ENCODE data around the gene ATP6V1F.

ATP6V1F gene, protein sequence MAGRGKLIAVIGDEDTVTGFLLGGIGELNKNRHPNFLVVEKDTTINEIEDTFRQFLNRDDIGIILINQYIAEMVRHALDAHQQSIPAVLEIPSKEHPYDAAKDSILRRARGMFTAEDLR

DNA sequence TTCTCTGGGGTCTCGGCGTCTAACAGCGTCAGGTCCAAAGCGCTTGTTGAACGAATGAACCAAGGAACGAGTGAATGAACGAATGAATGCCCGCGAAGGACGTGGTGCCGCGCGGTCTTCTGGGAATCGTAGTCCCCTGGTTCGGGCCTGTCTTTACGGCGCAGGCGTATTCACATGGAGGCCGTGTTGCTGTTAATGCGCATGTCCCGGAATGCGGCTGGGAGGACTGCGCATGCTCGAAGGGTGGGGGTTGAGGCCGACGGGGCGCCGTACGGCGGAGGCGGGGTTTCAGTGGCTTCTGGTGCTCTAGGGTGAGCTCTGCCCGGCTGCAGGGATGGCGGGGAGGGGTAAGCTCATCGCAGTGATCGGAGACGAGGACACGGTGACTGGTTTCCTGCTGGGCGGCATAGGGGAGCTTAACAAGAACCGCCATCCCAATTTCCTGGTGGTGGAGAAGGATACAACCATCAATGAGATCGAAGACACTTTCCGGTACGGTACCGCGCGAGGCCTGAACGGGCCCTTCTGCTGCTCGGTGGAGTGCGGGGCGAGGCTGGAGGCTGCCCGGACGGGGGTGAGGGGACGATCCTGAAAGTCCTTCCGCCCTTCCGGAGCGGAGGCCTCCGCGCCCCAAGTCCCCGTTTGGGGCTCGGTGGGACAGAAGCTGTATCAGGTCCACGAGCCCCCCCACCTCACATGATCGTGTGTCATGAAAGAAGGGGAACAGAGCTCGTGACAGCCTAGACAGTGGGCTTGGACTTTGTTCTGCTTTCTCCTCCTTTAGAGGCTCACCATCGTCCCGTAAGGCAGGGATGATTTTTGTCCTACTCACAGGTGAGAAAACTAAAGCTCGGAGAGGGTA lies at the start of gene ATP6V1F:
Gene ATP6V1F, plus strand, starts transcription at position 286 of the 862 bp plus-strand sequence. Its CDS starts 49 bp downstream, at position 335.
- DNase-seq, result peak; percentile 97

DNA sequence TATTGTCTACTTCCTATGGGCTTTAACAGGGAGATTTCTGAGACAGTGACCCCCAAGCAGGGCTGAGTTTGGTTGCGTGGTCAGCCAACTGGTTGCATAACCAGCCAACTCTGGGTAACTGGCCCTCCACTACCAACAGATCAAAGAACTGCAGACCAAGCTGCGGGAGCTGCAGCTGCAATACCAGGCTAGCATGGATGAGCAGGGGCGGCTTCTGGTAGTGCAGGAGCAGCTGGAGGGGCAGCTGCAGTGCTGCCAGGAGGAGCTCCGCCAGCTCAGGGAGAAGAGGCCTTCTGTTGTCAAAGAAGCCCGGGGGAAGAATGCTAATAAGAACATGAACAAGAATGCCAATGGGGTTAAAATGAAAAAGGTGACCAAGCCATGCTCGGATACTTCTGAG lies 48.2 kb upstream of the ATP6V1F start:
- no peak for DNase-seq

DNA sequence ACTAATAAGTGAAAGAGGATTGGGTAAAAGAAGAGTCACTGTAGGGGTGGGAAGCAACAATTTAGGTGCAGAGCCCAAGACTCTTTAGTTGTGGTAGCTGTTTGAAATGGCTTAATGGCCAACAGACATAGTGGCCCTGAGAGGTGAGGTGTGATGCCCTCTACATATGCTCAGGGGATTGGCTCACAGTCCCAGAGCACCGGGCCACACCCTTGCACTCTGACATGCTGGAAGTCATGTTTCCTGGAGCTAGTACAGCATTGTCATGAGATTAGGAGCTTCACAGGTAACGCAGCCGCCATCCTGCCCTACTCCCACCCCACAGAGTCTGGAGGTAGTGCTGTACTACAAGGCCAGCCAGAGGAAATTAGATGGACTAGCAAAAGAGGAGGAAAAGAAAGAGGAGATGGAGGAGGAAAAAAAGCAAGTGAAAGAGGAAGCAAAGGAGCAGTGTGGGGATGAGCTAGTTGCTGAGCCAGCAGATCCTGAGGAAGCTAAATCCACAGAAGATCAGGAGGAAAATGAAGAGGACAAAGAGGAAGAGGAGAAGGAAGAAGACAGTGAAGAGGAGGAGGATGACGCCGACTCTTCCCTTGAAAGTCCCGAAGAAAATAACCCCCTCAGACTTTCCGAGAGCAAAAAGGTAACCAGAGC lies 47.2 kb upstream of the ATP6V1F start:
- no peak for DNase-seq

DNA sequence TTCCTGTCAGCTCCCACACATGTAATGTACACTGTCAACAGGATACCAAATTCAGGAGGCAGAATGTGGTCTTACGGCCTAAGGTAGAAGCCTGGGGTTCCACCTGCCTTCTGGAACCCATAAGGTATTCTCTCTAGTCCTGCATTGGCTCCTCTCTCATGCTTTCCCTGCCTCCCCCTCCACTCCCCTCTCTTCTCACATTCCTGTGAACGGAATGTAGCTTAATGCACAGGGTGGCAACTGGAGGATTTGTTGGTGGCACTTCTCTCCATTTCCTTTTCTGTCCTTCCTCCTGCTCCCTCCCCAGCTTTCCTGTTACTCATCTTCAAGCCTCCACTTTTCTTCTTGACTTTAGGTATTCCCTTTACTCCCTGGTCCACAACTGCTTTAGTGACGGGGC lies 44.0 kb upstream of the ATP6V1F start:
- no peak for DNase-seq

GRCh38 chr7:128821724-128822123 lies 40.9 kb upstream of the ATP6V1F start:
- no peak for DNase-seq

- no peak for DNase-seq
These were observed 36.1 kb upstream of the ATP6V1F start for GRCh38 chr7:128826512-128826911.

GRCh38 chr7:128826916-128827247 lies 35.8 kb upstream of the ATP6V1F start:
- no peak for DNase-seq

GRCh38 chr7:128827248-128827958 lies 35.3 kb upstream of the ATP6V1F start:
- DNase-seq, result no peak

GRCh38 chr7:128827971-128828711 lies 34.5 kb upstream of the ATP6V1F start:
- DNase-seq, result no peak

DNA sequence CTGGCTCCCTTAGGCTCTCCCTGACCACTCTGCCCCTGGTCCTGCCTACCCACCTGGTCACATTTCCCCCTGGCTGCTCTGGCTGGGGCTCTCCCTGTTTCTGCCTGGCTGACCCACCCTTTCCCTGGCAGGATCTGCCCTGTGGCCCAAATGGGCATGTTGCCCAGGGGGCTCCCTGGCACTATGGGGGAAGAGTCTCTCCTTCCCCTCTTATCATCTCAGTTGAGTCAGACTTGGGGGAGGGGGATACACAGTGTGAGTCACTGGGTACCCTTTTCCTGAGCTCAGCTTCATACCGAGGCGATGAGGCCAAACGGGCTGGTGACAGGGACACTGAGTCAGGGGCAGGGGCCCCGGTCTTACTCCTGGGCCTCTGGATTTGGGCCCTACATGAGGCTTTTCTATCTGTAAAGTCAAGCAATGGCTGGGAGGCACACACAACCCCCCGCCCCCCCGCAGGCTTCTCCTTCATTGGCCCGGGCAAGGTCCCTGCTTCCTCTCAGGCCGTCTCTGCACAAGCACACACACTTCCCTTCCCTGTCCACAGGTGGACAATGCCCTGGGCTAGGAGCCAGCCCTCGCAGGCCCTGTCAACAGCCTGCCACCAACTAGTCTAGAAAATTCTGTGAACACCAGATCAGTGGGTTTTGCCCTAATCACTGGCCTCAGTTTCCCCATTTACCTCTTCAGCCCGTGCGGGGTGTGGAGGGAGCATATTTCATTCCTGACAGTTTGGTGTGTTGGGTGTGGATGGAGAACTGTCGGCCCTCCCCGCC lies 33.1 kb upstream of the ATP6V1F start:
- no peak for DNase-seq

- DNase-seq, result no peak
These were observed 32.2 kb upstream of the ATP6V1F start, which contains the start of gene FLNC for GRCh38 chr7:128830231-128831177. Gene FLNC (plus strand): TSS chr7:128830406. CDS start chr7:128830638, 232 bp downstream.

GRCh38 chr7:128831178-128831993 lies 31.3 kb upstream of the ATP6V1F start:
- no peak for DNase-seq

- DNase-seq, result peak; percentile 52
These were observed 30.4 kb upstream of the ATP6V1F start for GRCh38 chr7:128831994-128832879.

DNA sequence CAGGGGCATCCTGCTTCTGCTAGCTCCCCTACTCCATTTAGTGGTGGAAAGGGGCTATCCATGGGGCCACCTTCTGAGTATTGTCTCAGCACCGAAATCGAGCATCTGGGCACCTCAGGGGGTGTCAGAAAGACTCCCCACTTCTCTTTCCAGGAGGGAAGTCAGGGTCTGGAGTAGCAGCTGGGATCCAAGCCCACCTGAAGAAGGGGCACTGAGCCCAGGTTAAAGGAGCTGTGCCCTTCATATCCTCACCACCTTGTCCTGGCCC lies 29.8 kb upstream of the ATP6V1F start:
- DNase-seq, result no peak

- DNase-seq, result peak; percentile 66
These were observed 29.3 kb upstream of the ATP6V1F start for GRCh38 chr7:128833148-128833945.

DNA sequence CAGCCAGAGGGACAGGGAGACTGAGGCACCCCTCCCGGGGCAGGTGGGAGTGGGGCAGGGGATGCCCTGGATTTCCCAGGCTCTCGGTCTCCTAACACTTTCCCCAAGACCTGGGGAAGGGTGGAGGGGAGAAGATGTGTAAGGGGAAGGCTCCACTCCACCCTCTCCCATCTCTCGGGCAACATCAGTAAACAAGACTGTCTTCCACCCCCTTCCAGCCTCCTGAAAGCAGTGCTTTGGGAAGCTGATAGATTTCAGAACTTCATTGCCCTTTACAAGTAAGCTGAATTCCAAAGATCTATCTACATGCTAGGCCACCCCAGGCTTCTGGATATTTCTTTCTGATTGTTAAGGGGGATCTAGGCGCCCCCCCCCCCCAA lies 28.7 kb upstream of the ATP6V1F start:
- DNase-seq, result no peak

- DNase-seq, result no peak
These were observed 27.4 kb upstream of the ATP6V1F start for GRCh38 chr7:128835231-128835751.

Data from DMS79 treated with DMSO at 0.1 percent for 48 hours (cell line).